SJSA1 (cell line): ENCODE measurements around the gene RAB1B. TPM values are rescaled to one million over a fixed set of nuclear protein-coding genes. Genes with fewer than 3 reads are reported as not detected.

ENCODE experiments used
- DNase-seq, 2 experiments: peaks; one replicate each; pipeline ENCODE4 v3.0.0-alpha.2; 2015 to 2020; ENCODE audit warnings: low spot score in 2 of 2, low read depth in 1 of 2
- H3K27ac ChIP-seq: fragments of 250-450 bp; sonication (Bioruptor Pico); 2 replicates; pipeline ENCODE4 v1.5.1; 2020; ENCODE audit warnings: mild to moderate bottlenecking, moderate library complexity
- H3K27me3 ChIP-seq: fragments of 250-450 bp; sonication (Bioruptor Pico); replicated peaks from 2 replicates; pipeline ENCODE4 v1.5.1; 2020; ENCODE audit warnings: mild to moderate bottlenecking, moderate library complexity
- H3K36me3 ChIP-seq: fragments of 250-450 bp; sonication (Bioruptor Pico); 2 replicates; pipeline ENCODE4 v1.5.1; 2020; ENCODE audit warnings: mild to moderate bottlenecking
- H3K4me1 ChIP-seq: fragments of 250-450 bp; sonication (Bioruptor Pico); replicated peaks from 2 replicates; pipeline ENCODE4 v1.6.1; 2021; ENCODE audit warnings: mild to moderate bottlenecking
- H3K4me3 ChIP-seq: fragments of 250-450 bp; sonication (Bioruptor Pico); 2 replicates; pipeline ENCODE4 v1.5.1; 2020; ENCODE audit warnings: mild to moderate bottlenecking
- H3K9me3 ChIP-seq: fragments of 250-450 bp; sonication (Bioruptor Pico); replicated peaks from 2 replicates; pipeline ENCODE4 v1.5.1; 2020; ENCODE audit warnings: mild to moderate bottlenecking
- total RNA-seq: library from RNA; depleted of rRNA; stranded (reverse); fragments of >200 nt; shearing (Covaris generic); gene quantifications from 2 replicates; pipeline ENCODE4 v1.2.3, GENCODE V29; 2014

Gene RAB1B
- total RNA-seq, 1 experiment from 2014 or later = 334 TPM

GRCh38 chr11:66287211-66287888 lies 18.9 kb downstream of the RAB1B start:
- H3K9me3 ChIP-seq = 0 out of 2 replicates have a peak, but pooled peaks cover 2% of the 10 kb centered on the region
- no peak overlapping the region for H3K27ac ChIP-seq
- H3K36me3 ChIP-seq = peaks cover 53% of the 10 kb centered on the region
- H3K4me3 ChIP-seq = peak overlapping the region; percentile 77; the same call in 1 of the 2 replicates
- DNase-seq = no peak
- H3K4me1 ChIP-seq = peaks cover 33% of the 10 kb centered on the region
- peaks cover 19% of the 10 kb centered on the region for H3K27me3 ChIP-seq

GRCh38 chr11:66287889-66288670 lies 19.6 kb downstream of the RAB1B start:
- H3K27ac ChIP-seq = peak overlapping the region; percentile 76
- H3K9me3 ChIP-seq = 0 out of 2 replicates have a peak, but pooled peaks cover 2% of the 10 kb centered on the region
- H3K36me3 ChIP-seq = peaks cover 47% of the 10 kb centered on the region
- peaks cover 28% of the 10 kb centered on the region for H3K4me1 ChIP-seq
- peak in 1 of 2 experiments; percentile 55 for DNase-seq
- H3K27me3 ChIP-seq = peaks cover 26% of the 10 kb centered on the region
- H3K4me3 ChIP-seq = peak overlapping the region; percentile 77

DNA sequence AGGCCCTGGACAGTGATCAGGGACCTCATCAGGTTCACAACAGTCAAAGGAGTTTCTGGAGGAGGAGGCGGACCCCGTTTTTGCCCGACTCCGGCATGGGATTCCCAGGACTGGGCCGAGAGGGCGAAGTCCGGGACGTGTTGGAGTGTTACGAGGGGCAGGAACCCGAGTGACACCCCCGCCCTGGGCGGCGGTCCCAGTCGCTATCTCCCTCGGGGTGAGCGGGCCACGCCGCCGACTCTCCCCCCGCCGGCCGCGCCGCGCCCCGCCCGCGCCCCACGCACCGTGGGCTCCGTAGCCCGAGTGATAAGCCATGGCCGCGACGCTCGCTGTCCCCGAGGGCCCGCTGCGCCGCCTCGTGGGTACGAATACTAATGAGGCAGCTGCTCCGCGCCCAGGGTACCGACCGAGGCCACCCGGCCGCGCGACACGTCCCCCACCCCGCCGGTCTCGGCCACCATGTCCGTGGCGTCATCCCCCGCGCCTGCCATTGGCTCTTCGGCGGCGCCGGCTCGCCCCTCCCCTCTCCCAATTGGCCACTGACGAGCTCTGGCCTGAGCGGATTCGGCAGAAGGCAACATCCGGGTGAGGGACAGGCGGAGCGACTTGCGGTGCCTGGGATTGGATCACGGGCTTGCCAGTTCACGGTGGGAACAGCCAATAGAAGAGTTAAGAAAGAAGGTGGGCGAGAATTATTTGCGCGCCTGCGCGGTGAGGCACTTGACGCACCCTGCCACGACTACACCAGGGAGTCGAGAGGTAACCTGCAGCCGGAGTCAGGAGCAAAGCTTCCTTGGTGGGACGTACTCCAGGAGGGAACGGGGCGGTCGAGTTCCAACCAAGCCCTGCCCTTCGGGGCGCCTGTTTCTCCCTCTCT lies 20.5 kb downstream of the RAB1B start, which contains the start of gene YIF1A:
YIF1A (minus strand) TSS at position 473 of the 877 bp plus-strand sequence; CDS start at position 315, 158 bp downstream.
- DNase-seq = peak; percentile 100
- H3K27ac ChIP-seq = peak within 1 kb of the TSS; percentile 76
- H3K27me3 ChIP-seq = peaks cover 34% of the 10 kb centered on the region
- peaks cover 28% of the 10 kb centered on the region for H3K4me1 ChIP-seq
- H3K4me3 ChIP-seq = peak within 1 kb of the TSS; percentile 77
- 0 out of 2 replicates have a peak, but pooled peaks cover 2% of the 10 kb centered on the region for H3K9me3 ChIP-seq
- H3K36me3 ChIP-seq = peaks cover 43% of the 10 kb centered on the region

- H3K36me3 ChIP-seq = peaks cover 35% of the 10 kb centered on the region
- peak overlapping the region; percentile 77 for H3K4me3 ChIP-seq
- H3K27me3 ChIP-seq = peaks cover 37% of the 10 kb centered on the region
- H3K27ac ChIP-seq = peak overlapping the region; percentile 61
- DNase-seq = no peak
- H3K4me1 ChIP-seq = peaks cover 28% of the 10 kb centered on the region
- 0 out of 2 replicates have a peak, but pooled peaks cover 2% of the 10 kb centered on the region for H3K9me3 ChIP-seq
These were observed 21.3 kb downstream of the RAB1B start for GRCh38 chr11:66289548-66290329.

DNA sequence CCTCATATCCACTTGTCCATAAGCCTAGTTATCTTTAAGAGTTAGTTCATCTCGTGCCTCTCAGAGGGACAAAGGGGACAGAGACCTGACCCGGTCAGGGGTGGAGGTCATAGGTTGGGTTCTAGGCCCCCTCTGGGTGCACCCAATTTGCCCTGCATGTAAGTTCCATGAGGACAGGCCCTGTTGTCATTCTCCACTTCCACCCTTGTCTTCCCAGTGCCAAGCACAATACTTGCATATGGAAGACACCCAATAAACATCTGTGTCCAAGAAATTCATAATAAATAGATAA lies 21.8 kb downstream of the RAB1B start:
- H3K27me3 ChIP-seq = peaks cover 37% of the 10 kb centered on the region
- no peak for DNase-seq
- peaks cover 28% of the 10 kb centered on the region for H3K4me1 ChIP-seq
- H3K27ac ChIP-seq = no peak overlapping the region
- 0 out of 2 replicates have a peak, but pooled peaks cover 2% of the 10 kb centered on the region for H3K9me3 ChIP-seq
- H3K4me3 ChIP-seq = no peak overlapping the region
- peaks cover 30% of the 10 kb centered on the region for H3K36me3 ChIP-seq

GRCh38 chr11:66291303-66291705 lies 22.9 kb downstream of the RAB1B start:
- Histone ChIP-seq H3K27me3 (peaks cover 40% of the 10 kb centered on the region), H3K4me3 (no peak overlapping the region), H3K36me3 (peaks cover 21% of the 10 kb centered on the region), H3K9me3 (0 out of 2 replicates have a peak, but pooled peaks cover 2% of the 10 kb centered on the region), H3K27ac (no peak overlapping the region), H3K4me1 (peaks cover 28% of the 10 kb centered on the region)
- DNase-seq = no peak

DNA sequence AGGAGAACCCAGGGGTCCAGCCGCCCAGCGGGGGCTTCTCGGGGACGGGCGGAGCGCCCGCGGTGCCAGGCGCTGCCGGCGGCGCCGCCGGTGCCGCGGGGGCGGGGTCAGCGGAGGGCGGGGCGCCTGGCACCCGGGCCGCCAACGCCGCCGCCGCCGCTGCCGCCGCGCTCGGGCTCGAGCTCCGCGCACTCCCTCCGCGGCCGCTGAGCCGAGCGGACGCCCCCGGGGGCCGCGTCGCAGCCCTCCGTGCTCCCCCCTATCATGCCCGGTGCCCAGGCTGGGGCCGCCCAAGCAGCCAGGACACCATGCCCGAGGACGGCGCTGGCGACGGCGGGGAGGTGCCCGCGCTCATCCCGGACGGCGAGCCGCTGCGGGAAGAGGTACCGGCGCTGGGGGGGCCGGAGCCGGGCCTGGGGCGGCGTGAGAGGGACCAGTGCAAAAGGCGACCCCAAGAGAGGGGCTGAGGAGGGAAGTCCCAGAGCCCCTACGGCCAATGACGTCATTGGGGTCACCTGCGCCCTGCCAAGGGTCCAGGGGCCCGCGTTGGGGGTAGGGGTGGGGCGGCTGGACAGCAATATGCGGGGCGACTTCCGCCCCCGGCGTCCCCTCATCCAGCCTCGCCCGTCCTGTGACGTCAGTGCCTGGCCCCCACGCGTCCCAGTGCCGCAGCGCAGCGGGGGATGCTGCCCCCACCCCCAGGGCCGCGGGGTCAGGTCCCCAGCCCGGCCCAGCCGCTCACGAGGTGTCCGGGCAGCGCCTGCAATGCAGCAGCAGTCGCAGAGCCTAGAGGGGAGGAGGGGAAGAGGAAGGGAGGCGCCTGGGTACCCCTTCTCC lies 23.5 kb downstream of the RAB1B start, which contains the start of gene TMEM151A:
TMEM151A (plus strand) TSS at position 189 of the 837 bp plus-strand sequence; CDS start at position 309, 120 bp downstream.
- Histone ChIP-seq H3K9me3 (0 out of 2 replicates have a peak, but pooled peaks cover 2% of the 10 kb centered on the region), H3K27ac (no peak within 1 kb of the TSS), H3K36me3 (peaks cover 15% of the 10 kb centered on the region), H3K4me1 (peaks cover 28% of the 10 kb centered on the region), H3K4me3 (peak within 1 kb of the TSS; percentile 25), H3K27me3 (peaks cover 42% of the 10 kb centered on the region)
- no peak for DNase-seq

DNA sequence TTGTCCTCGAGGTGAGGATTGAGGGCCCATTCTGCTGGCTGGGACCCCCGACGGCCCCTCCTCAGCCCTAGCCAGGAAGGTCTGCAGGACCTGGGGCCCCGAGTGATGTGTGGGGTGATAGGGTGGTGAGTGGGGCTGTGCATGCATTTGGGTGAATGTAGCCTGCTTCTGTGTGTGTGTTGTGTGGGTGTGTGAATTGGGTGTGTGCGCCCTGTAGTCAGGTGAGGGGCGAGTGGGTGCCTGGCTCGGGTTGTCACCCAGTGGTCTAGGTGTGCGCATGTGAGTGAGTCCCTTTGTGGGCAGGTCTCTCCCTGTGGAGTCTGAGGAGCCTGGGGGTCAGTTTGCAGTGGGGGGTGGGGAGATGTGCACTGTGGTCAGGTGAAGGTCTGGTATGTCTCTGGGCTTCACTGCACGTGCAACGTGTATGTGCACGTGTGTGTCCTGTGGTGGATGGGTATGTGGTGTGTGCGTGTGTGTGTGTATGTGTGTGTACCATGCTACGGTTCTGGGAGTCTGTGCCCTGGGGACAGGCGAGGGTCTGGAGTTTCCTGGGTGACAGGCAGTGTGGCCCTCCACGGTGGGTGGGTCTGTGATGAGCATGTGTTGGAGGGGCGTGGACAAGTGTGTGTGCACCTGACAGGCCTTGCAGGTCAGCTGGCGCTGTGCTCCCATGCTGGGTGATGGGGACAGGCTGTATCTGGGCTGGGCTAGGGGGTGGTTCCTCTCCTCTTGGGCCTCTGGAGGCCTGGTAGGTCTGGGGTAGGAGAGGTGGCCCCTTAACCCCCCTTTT lies 24.3 kb downstream of the RAB1B start:
- Histone ChIP-seq H3K4me3 (no peak overlapping the region), H3K9me3 (0 out of 2 replicates have a peak, but pooled peaks cover 2% of the 10 kb centered on the region), H3K27ac (no peak overlapping the region), H3K36me3 (peaks cover 10% of the 10 kb centered on the region), H3K4me1 (peaks cover 25% of the 10 kb centered on the region), H3K27me3 (peaks cover 44% of the 10 kb centered on the region)
- DNase-seq = no peak

DNA sequence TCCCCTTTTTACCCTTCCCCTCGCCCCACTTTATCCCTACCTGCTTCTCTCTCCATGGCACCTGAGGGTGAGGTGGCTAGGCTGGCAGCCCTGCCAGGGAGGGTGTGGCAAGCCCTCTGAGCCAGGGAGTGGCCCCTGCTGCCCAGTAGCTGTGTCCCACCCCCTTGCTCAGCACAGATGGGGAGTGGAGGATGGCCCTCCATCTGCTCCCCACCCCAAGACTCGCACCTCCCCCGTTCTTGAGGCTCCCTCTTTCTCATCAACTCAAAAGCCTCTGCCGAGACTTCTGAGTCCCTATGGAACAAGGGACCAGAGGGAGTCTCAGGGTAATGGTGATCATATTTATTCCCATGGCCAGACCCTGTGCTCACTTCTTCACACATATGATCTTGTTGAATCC lies 24.9 kb downstream of the RAB1B start:
- 0 out of 2 replicates have a peak, but pooled peaks cover 2% of the 10 kb centered on the region for H3K9me3 ChIP-seq

DNA sequence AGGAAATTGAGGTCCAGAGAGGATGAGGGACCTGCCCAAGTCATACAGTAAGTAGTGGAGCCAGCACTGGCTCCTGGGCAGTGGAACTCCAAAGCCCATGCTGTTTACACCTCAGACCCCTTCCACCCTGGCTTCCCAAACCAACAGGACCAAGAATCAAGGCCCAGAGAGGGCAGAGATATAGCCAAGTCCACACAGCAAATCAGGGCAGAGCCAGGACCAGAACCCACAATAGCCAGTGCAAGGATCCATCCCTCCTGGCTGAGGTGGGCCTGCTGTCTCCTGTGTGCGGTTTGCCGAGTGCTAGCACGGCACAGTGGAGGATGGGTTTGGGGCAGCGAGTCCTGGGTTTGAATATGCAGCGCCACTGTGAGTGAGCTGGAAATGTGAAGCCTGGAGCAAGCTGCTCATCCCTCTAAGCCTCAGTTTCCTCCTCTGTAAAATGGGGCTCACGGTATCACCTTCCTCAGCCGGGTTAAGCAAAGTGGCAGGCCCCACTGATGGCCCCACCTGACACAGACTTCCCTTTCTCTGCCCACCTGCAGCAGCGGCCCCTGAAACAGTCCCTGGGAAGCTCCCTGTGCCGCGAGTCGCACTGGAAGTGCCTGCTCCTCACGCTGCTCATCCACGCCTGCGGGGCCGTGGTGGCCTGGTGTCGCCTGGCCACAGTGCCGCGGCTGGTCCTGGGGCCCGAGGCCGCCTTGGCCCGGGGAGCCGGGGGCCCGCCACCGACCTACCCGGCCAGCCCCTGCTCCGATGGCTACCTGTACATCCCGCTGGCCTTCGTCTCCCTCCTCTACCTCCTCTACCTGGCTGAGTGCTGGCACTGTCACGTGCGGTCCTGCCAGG lies 25.6 kb downstream of the RAB1B start:
- H3K4me1 ChIP-seq = peaks cover 18% of the 10 kb centered on the region
- H3K27ac ChIP-seq = no peak overlapping the region
- H3K9me3 ChIP-seq = 0 out of 2 replicates have a peak, but pooled peaks cover 2% of the 10 kb centered on the region
- peaks cover 44% of the 10 kb centered on the region for H3K27me3 ChIP-seq
- no peak for DNase-seq
- H3K36me3 ChIP-seq = no peaks in the 10 kb centered on the region
- H3K4me3 ChIP-seq = no peak overlapping the region

More for the DNA sequence above, 24.9 kb downstream of the RAB1B start:
- H3K27me3 ChIP-seq = peaks cover 44% of the 10 kb centered on the region
- no peak for DNase-seq
- H3K4me3 ChIP-seq = no peak overlapping the region
- no peak overlapping the region for H3K27ac ChIP-seq
- H3K4me1 ChIP-seq = peaks cover 19% of the 10 kb centered on the region
- peaks cover 5% of the 10 kb centered on the region for H3K36me3 ChIP-seq
